Vagina (tissue), 2 donors: ENCODE measurements around the gene CCDC183.

ENCODE experiments used
- POLR2A ChIP-seq, 2 donors: fragments of 450-650 bp; IDR thresholded peaks; one replicate each; pipeline ENCODE4 v1.6.1; 2017; ENCODE audit warnings: antibody characterized with exemption in 2 of 2, mild to moderate bottlenecking in 2 of 2, moderate library complexity in 2 of 2
- TF ChIP-seq, protein P1 (sequence below), 3 experiments: fragments of 450-650 bp in 2 of 3; fragments of 200-600 bp in 1 of 3; sonication (generic) in 1 of 3; IDR thresholded peaks; one replicate each; pipeline ENCODE4 v1.5.1; 2017 to 2019; ENCODE audit warnings: antibody characterized with exemption in 3 of 3, mild to moderate bottlenecking in 2 of 3, moderate library complexity in 2 of 3

DNA sequence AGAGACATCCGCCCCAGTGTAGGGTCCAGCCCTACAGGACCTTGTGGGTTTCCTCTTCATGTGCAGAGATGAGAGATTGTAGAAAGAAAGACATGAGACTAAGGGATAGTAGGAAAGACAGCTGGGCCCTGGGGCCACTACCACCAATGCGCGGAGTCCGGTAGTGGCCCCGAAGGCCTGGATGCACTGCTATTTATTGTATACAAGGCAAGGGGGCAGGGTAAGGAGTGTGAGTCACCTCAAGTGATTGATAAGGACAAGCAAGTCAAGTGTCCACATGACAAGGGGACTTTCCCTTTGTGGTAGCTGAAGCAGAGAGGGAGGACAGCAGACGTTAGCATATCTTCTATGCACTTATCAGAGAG lies 11.2 kb upstream of the CCDC183 start:
- TF ChIP-seq, protein P1, sequence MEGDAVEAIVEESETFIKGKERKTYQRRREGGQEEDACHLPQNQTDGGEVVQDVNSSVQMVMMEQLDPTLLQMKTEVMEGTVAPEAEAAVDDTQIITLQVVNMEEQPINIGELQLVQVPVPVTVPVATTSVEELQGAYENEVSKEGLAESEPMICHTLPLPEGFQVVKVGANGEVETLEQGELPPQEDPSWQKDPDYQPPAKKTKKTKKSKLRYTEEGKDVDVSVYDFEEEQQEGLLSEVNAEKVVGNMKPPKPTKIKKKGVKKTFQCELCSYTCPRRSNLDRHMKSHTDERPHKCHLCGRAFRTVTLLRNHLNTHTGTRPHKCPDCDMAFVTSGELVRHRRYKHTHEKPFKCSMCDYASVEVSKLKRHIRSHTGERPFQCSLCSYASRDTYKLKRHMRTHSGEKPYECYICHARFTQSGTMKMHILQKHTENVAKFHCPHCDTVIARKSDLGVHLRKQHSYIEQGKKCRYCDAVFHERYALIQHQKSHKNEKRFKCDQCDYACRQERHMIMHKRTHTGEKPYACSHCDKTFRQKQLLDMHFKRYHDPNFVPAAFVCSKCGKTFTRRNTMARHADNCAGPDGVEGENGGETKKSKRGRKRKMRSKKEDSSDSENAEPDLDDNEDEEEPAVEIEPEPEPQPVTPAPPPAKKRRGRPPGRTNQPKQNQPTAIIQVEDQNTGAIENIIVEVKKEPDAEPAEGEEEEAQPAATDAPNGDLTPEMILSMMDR (IDR thresholded peaks at IDR 0.05): no peak
- no peak for TF ChIP-seq POLR2A (IDR thresholded peaks at IDR 0.05)
